Measurements from ENCODE around the gene PPP4C. TPM values are rescaled to one million over a fixed set of nuclear protein-coding genes. Genes with fewer than 3 reads are reported as not detected.

PPP4C gene
- total RNA-seq, 4 donors from 2014 or later: 41.2 to 58.5 (median 48.6) TPM

GRCh38 chr16:30077656-30078055, 1.9 kb downstream of the PPP4C start:
- H3K4me1 ChIP-seq: peaks cover 0 to 45% (median 17%) of the 10 kb centered on the region in 3 donors
- TF ChIP-seq EP300 (IDR thresholded peaks at IDR 0.05) (no peak), CTCF (IDR thresholded peaks at IDR 0.05) (no peak), POLR2A (IDR thresholded peaks at IDR 0.05) (no peak), POLR2AphosphoS5 (IDR thresholded peaks at IDR 0.05) (no peak)
- H3K4me3 ChIP-seq: no peak overlapping the region
- no peaks in the 10 kb centered on the region for H3K9me3 ChIP-seq
- no peaks in the 10 kb centered on the region for H3K27me3 ChIP-seq
- WGBS, 2 donors (ENCODE audit: low coverage in 1 of 2): 68 to 82% methylated on average over 2 to 4 of the region's 6 CpGs
- no peak for ATAC-seq
- peaks cover 0 to 69% of the 10 kb centered on the region in 2 donors for H3K36me3 ChIP-seq
- no peak overlapping the region for H3K27ac ChIP-seq

GRCh38 chr16:30078744-30079143, 3.0 kb downstream of the PPP4C start:
- WGBS, 2 donors (ENCODE audit: low coverage in 1 of 2): 72 to 80% methylated on average over 1 to 2 of the region's 7 CpGs
- Histone ChIP-seq H3K36me3 (peaks cover 0 to 69% of the 10 kb centered on the region in 2 donors), H3K27ac (no peak overlapping the region), H3K4me3 (no peak overlapping the region), H3K27me3 (no peaks in the 10 kb centered on the region), H3K4me1 (peaks cover 0 to 45% (median 17%) of the 10 kb centered on the region in 3 donors), H3K9me3 (no peaks in the 10 kb centered on the region)
- no peak for ATAC-seq
- TF ChIP-seq POLR2A (IDR thresholded peaks at IDR 0.05) (no peak), POLR2AphosphoS5 (IDR thresholded peaks at IDR 0.05) (no peak), CTCF (IDR thresholded peaks at IDR 0.05) (no peak), EP300 (IDR thresholded peaks at IDR 0.05) (no peak)

GRCh38 chr16:30079480-30079879, 3.7 kb downstream of the PPP4C start:
- ATAC-seq: no peak
- H3K36me3 ChIP-seq: peaks cover 0 to 75% of the 10 kb centered on the region in 2 donors
- H3K4me3 ChIP-seq: no peak overlapping the region
- H3K4me1 ChIP-seq: peaks cover 0 to 45% (median 17%) of the 10 kb centered on the region in 3 donors
- H3K9me3 ChIP-seq: no peaks in the 10 kb centered on the region
- TF ChIP-seq EP300 (IDR thresholded peaks at IDR 0.05) (no peak), POLR2AphosphoS5 (IDR thresholded peaks at IDR 0.05) (no peak), POLR2A (IDR thresholded peaks at IDR 0.05) (no peak)
- no peaks in the 10 kb centered on the region for H3K27me3 ChIP-seq
- H3K27ac ChIP-seq: no peak overlapping the region
- 74 to 80% methylated on average over 1 to 7 of the region's 7 CpGs for WGBS, 2 donors (ENCODE audit: low coverage in 1 of 2)

GRCh38 chr16:30082545-30083090, 6.8 kb downstream of the PPP4C start:
- H3K4me3 ChIP-seq: no peak overlapping the region
- 84 to 100% methylated on average over 1 to 7 of the region's 20 CpGs for WGBS, 2 donors (ENCODE audit: low coverage in 1 of 2)
- no peak for TF ChIP-seq POLR2AphosphoS5 (IDR thresholded peaks at IDR 0.05)
- no peak for TF ChIP-seq CTCF (IDR thresholded peaks at IDR 0.05)
- TF ChIP-seq EP300 (IDR thresholded peaks at IDR 0.05): no peak
- no peak for TF ChIP-seq POLR2A (IDR thresholded peaks at IDR 0.05)
- no peak overlapping the region for H3K27ac ChIP-seq
- ATAC-seq: no peak
- H3K4me1 ChIP-seq: peaks cover 0 to 40% (median 7%) of the 10 kb centered on the region in 3 donors
- H3K27me3 ChIP-seq: no peaks in the 10 kb centered on the region
- no peaks in the 10 kb centered on the region for H3K9me3 ChIP-seq
- peaks cover 0 to 84% of the 10 kb centered on the region in 2 donors for H3K36me3 ChIP-seq

GRCh38 chr16:30083216-30084055, 7.6 kb downstream of the PPP4C start:
- Histone ChIP-seq H3K4me1 (peaks cover 0 to 32% (median 5%) of the 10 kb centered on the region in 3 donors), H3K9me3 (no peaks in the 10 kb centered on the region), H3K4me3 (no peak overlapping the region), H3K27ac (no peak overlapping the region), H3K36me3 (peaks cover 0 to 75% of the 10 kb centered on the region in 2 donors), H3K27me3 (no peaks in the 10 kb centered on the region)
- TF ChIP-seq POLR2AphosphoS5 (IDR thresholded peaks at IDR 0.05): no peak
- TF ChIP-seq POLR2A (IDR thresholded peaks at IDR 0.05): no peak
- no peak for TF ChIP-seq EP300 (IDR thresholded peaks at IDR 0.05)
- 17% methylated on average over 1 of the region's 24 CpGs; no CpG with 5 or more reads in 1 of the 2 donors for WGBS, 2 donors (ENCODE audit: low coverage in 1 of 2)
- no peak for ATAC-seq

Data from gastroesophageal sphincter (tissue), 4 donors.